Tibial nerve (tissue), 4 donors: ENCODE data around the gene ACD.

Source experiments
- EP300 ChIP-seq, 2 donors: sonication (generic); formaldehyde crosslinking; IDR thresholded peaks; one replicate each; pipeline ENCODE4 v1.6.1; 2017; ENCODE audit warnings: antibody characterized with exemption in 2 of 2, mild to moderate bottlenecking in 1 of 2
- POLR2A ChIP-seq, 2 donors: fragments of 450-650 bp; IDR thresholded peaks; one replicate each; pipeline ENCODE4 v1.6.1; 2017; ENCODE audit warnings: antibody characterized with exemption in 2 of 2, mild to moderate bottlenecking in 2 of 2, moderate library complexity in 2 of 2
- TF ChIP-seq, protein P1 (sequence below), 5 experiments: fragments of 200-600 bp in 3 of 5; fragments of 450-650 bp in 2 of 5; sonication (generic) in 3 of 5; IDR thresholded peaks; one replicate each; pipeline ENCODE4 v1.5.1; 2016 to 2019; ENCODE audit warnings: antibody characterized with exemption in 5 of 5, mild to moderate bottlenecking in 3 of 5, moderate library complexity in 2 of 5

- TF ChIP-seq, protein P1, sequence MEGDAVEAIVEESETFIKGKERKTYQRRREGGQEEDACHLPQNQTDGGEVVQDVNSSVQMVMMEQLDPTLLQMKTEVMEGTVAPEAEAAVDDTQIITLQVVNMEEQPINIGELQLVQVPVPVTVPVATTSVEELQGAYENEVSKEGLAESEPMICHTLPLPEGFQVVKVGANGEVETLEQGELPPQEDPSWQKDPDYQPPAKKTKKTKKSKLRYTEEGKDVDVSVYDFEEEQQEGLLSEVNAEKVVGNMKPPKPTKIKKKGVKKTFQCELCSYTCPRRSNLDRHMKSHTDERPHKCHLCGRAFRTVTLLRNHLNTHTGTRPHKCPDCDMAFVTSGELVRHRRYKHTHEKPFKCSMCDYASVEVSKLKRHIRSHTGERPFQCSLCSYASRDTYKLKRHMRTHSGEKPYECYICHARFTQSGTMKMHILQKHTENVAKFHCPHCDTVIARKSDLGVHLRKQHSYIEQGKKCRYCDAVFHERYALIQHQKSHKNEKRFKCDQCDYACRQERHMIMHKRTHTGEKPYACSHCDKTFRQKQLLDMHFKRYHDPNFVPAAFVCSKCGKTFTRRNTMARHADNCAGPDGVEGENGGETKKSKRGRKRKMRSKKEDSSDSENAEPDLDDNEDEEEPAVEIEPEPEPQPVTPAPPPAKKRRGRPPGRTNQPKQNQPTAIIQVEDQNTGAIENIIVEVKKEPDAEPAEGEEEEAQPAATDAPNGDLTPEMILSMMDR (IDR thresholded peaks at IDR 0.05), result no peak
- TF ChIP-seq POLR2A (IDR thresholded peaks at IDR 0.05), result no peak
- TF ChIP-seq EP300 (IDR thresholded peaks at IDR 0.05), result no peak
These were observed 47.7 kb upstream of the ACD start for GRCh38 chr16:67707790-67708189.
